A673 (cell line): ENCODE results near the gene PTK6.

ENCODE experiments used
- EZH2 ChIP-seq: fragments of 200-600 bp; sonication (generic); IDR thresholded peaks from 2 replicates; pipeline ENCODE4 v1.6.1; 2017; ENCODE audit warnings: borderline replicate concordance, low read depth, mild to moderate bottlenecking, mixed read lengths, antibody characterized with exemption, low read length; ENCODE audit not compliant: poor library complexity, severe bottlenecking
- TF ChIP-seq, protein P1 (sequence below): fragments of 300-800, 200-600 bp; sonication (generic); conservative IDR thresholded peaks from 2 replicates; pipeline ENCODE4 v1.5.1; 2017; ENCODE audit warnings: low read depth, mild to moderate bottlenecking, antibody characterized with exemption, low read length, moderate library complexity, mixed read lengths

- TF ChIP-seq, protein P1, sequence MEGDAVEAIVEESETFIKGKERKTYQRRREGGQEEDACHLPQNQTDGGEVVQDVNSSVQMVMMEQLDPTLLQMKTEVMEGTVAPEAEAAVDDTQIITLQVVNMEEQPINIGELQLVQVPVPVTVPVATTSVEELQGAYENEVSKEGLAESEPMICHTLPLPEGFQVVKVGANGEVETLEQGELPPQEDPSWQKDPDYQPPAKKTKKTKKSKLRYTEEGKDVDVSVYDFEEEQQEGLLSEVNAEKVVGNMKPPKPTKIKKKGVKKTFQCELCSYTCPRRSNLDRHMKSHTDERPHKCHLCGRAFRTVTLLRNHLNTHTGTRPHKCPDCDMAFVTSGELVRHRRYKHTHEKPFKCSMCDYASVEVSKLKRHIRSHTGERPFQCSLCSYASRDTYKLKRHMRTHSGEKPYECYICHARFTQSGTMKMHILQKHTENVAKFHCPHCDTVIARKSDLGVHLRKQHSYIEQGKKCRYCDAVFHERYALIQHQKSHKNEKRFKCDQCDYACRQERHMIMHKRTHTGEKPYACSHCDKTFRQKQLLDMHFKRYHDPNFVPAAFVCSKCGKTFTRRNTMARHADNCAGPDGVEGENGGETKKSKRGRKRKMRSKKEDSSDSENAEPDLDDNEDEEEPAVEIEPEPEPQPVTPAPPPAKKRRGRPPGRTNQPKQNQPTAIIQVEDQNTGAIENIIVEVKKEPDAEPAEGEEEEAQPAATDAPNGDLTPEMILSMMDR, result no peak
- TF ChIP-seq EZH2, result no peak
Observed at GRCh38 chr20:63543733-63544132, 6.6 kb upstream of the PTK6 start.
